IMR-90 (cell line): Measurements from ENCODE around the gene LCE5A. TPM values are rescaled to one million over a fixed set of nuclear protein-coding genes. Genes with fewer than 3 reads are reported as not detected.

ENCODE experiments used
- ATAC-seq: fragments of 200-7000 bp; cut with Tn5 transposase; 2 replicates; pipeline ENCODE4 v1.9.1; 2020; ENCODE audit warnings: low read depth, mild to moderate bottlenecking, moderate library complexity
- BruUV-seq: library from RNA; stranded (reverse); fragments of 400-500 nt; replicated peaks from 2 replicates; lab custom pipeline; 2021; lab: Mats Ljungman, UMichigan
- CTCF ChIA-PET: fragments of 300-600 bp; formaldehyde crosslinking; extraction: SDS; loops from one replicate; lab custom pipeline; 2021; ENCODE audit warnings: antibody characterized with exemption; lab: Yijun Ruan, JAX
- POLR2A ChIA-PET: fragments of 300-600 bp; sonication (Branson Sonifier 250); formaldehyde crosslinking; loops from one replicate; lab custom pipeline; 2022; ENCODE audit warnings: antibody characterized with exemption; ENCODE audit not compliant: unreplicated experiment; lab: Charles Lee
- DNase-seq: peaks from one replicate; pipeline ENCODE4 v3.0.0; 2013
- H2AFZ ChIP-seq: replicated peaks from 2 replicates; pipeline ENCODE3; 2013; ENCODE audit warnings: low read length, mild to moderate bottlenecking; ENCODE audit not compliant: poor library complexity
- H2AK5ac ChIP-seq: 2 replicates; pipeline ENCODE4 v1.6.1; 2013; ENCODE audit warnings: low read depth, low read length, inconsistent platforms
- H2AK9ac ChIP-seq: replicated peaks from 2 replicates; pipeline ENCODE3; 2013; ENCODE audit warnings: mild to moderate bottlenecking, low read depth, low read length, moderate library complexity; ENCODE audit not compliant: poor library complexity
- H2BK120ac ChIP-seq: 2 replicates; pipeline ENCODE4 v1.6.1; 2013; ENCODE audit warnings: low read depth, low read length, inconsistent platforms
- H2BK15ac ChIP-seq: 3 replicates; pipeline ENCODE4 v1.6.1; 2013; ENCODE audit warnings: low read depth, low read length, inconsistent platforms
- H2BK20ac ChIP-seq: 2 replicates; pipeline ENCODE4 v1.6.1; 2013; ENCODE audit warnings: low read depth, mild to moderate bottlenecking, inconsistent platforms, low read length, moderate library complexity
- H2BK5ac ChIP-seq: 2 replicates; pipeline ENCODE4 v1.6.1; 2013; ENCODE audit warnings: mild to moderate bottlenecking, low read depth, low read length, inconsistent platforms; ENCODE audit not compliant: poor library complexity, severe bottlenecking
- H3K14ac ChIP-seq: replicated peaks from 2 replicates; pipeline ENCODE4 v1.6.1; 2013; ENCODE audit warnings: low read depth, low read length, inconsistent platforms
- H3K18ac ChIP-seq: 2 replicates; pipeline ENCODE4 v1.6.1; 2013; ENCODE audit warnings: low read depth, low read length, control low read depth
- H3K23ac ChIP-seq: 2 replicates; pipeline ENCODE4 v1.6.1; 2013; ENCODE audit warnings: low read depth, low read length, inconsistent platforms
- H3K27ac ChIP-seq: 2 replicates; pipeline ENCODE4 v1.5.1; 2013; ENCODE audit warnings: mild to moderate bottlenecking, control low read depth, low read length; ENCODE audit not compliant: insufficient read depth
- H3K27me3 ChIP-seq: 2 replicates; pipeline ENCODE4 v1.6.1; 2013; ENCODE audit warnings: low read length; ENCODE audit not compliant: control insufficient read depth, insufficient read depth
- H3K36me3 ChIP-seq: 2 replicates; pipeline ENCODE4 v1.6.1; 2013; ENCODE audit warnings: low read length, mixed read lengths; ENCODE audit not compliant: control insufficient read depth, insufficient read depth
- H3K4ac ChIP-seq: 2 replicates; pipeline ENCODE4 v1.6.1; 2013; ENCODE audit warnings: low read depth, low read length, inconsistent platforms
- H3K4me1 ChIP-seq: 2 replicates; pipeline ENCODE4 v1.6.1; 2013; ENCODE audit warnings: low read length, mixed read lengths; ENCODE audit not compliant: control insufficient read depth, insufficient read depth
- H3K4me2 ChIP-seq: 2 replicates; pipeline ENCODE4 v1.6.1; 2013; ENCODE audit warnings: low read depth, mild to moderate bottlenecking, control low read depth, low read length, moderate library complexity
- H3K4me3 ChIP-seq: 2 replicates; pipeline ENCODE4 v1.5.1; 2013; ENCODE audit warnings: low read depth, mild to moderate bottlenecking, control low read depth, low read length, moderate library complexity; ENCODE audit not compliant: insufficient read depth
- H3K56ac ChIP-seq: 2 replicates; pipeline ENCODE4 v1.6.1; 2013; ENCODE audit warnings: low read length, inconsistent platforms; ENCODE audit not compliant: insufficient read depth; ENCODE audit errors: extremely low read depth
- H3K79me1 ChIP-seq, 2 experiments: 2 replicates each; pipeline ENCODE4 v1.6.1; 2013; ENCODE audit warnings: low read length in 2 of 2, inconsistent platforms in 1 of 2, low read depth in 1 of 2
- H3K9ac ChIP-seq: 2 replicates; pipeline ENCODE4 v1.6.1; 2013; ENCODE audit warnings: low read depth, low read length, control low read depth
- H3K9me1 ChIP-seq: 2 replicates; pipeline ENCODE4 v1.6.1; 2013; ENCODE audit warnings: low read length, inconsistent platforms; ENCODE audit not compliant: insufficient read depth
- H3K9me3 ChIP-seq: 2 replicates; pipeline ENCODE4 v1.6.1; 2013; ENCODE audit warnings: low read length; ENCODE audit not compliant: control insufficient read depth, insufficient read depth
- H4K20me1 ChIP-seq: 2 replicates; pipeline ENCODE4 v1.6.1; 2013; ENCODE audit warnings: low read length, inconsistent platforms; ENCODE audit not compliant: insufficient read depth
- H4K5ac ChIP-seq: 2 replicates; pipeline ENCODE4 v1.6.1; 2013; ENCODE audit warnings: mild to moderate bottlenecking, low read depth, low read length, control low read depth
- H4K8ac ChIP-seq, 2 experiments: 2 replicates each; pipeline ENCODE4 v1.6.1; 2013; ENCODE audit warnings: low read depth in 2 of 2, low read length in 2 of 2, control low read depth in 1 of 2, inconsistent platforms in 1 of 2
- H4K91ac ChIP-seq: 2 replicates; pipeline ENCODE4 v1.6.1; 2013; ENCODE audit warnings: low read depth, low read length, inconsistent platforms; ENCODE audit not compliant: insufficient read depth
- BHLHE40 ChIP-seq: fragments of 150-350 bp; IDR thresholded peaks from 2 replicates; pipeline ENCODE4 v1.6.1; 2016; ENCODE audit warnings: mild to moderate bottlenecking, low read depth, low read length
- CHD1 ChIP-seq: IDR thresholded peaks from 2 replicates; pipeline ENCODE4 v1.6.1; 2012; ENCODE audit warnings: low read depth, low read length, improper control_type of control experiment
- FOS ChIP-seq: fragments of 150-350 bp; IDR thresholded peaks from 2 replicates; pipeline ENCODE4 v1.6.1; 2016; ENCODE audit warnings: low read depth, low read length
- POLR2A ChIP-seq: IDR thresholded peaks from 2 replicates; pipeline ENCODE4 v1.6.1; 2012; ENCODE audit warnings: mild to moderate bottlenecking, low read depth, low read length
- RAD21 ChIP-seq: IDR thresholded peaks from 2 replicates; pipeline ENCODE4 v1.6.1; 2012; ENCODE audit warnings: low read length, improper control_type of control experiment
- RFX5 ChIP-seq: IDR thresholded peaks from 2 replicates; pipeline ENCODE4 v1.8.0; 2012; ENCODE audit warnings: low read depth, mild to moderate bottlenecking, low read length, moderate library complexity
- WGBS, 2 experiments: methylation state at CpG; one replicate each; pipeline versions ENCODE4 v1.1.5 to v1.1.7; 2013; ENCODE audit warnings: missing lambda C conversion rate in 2 of 2; ENCODE audit not compliant: insufficient read length in 1 of 2; ENCODE audit errors: extremely low coverage in 2 of 2; 5-methylcytosine and 5-hydroxymethylcytosine counted together
- dilution Hi-C: fragments of 300-500 bp; cut with HindIII; formaldehyde crosslinking; loops from one replicate; pipeline ENCODE4 v1.14.3; 2018; ENCODE audit warnings: low sequenced_read_pairs; ENCODE audit not compliant: unreplicated experiment
- in situ Hi-C: fragments of 300-500 bp; cut with MboI; formaldehyde crosslinking; loops from 3 replicates; pipeline ENCODE4 v1.14.3; 2019; ENCODE audit warnings: low sequenced_read_pairs, inconsistent platforms, mixed read lengths
- intact Hi-C: fragments of 100-400 bp; cut with micrococcal nuclease; formaldehyde crosslinking; loops from 2 replicates; pipeline ENCODE4 v1.10.0; 2022
- polyA plus RNA-seq, 3 experiments: library from polyadenylated mRNA; depleted of rRNA; stranded (reverse); fragments of >200 nt; gene quantifications; 2 replicates each; pipeline ENCODE4 v1.2.3, GENCODE V29; 2012; ENCODE audit warnings: low replicate concordance in 1 of 3
- total RNA-seq: library from RNA; depleted of rRNA; stranded (reverse); fragments of >200 nt; gene quantifications from 2 replicates; pipeline ENCODE4 v1.2.3, GENCODE V29; 2012
- TF ChIP-seq, protein P1 (sequence below): conservative IDR thresholded peaks from 2 replicates; pipeline ENCODE4 v1.5.1; 2012; ENCODE audit warnings: mild to moderate bottlenecking, low read depth, low read length, improper control_type of control experiment

LCE5A gene
- total and polyA plus RNA-seq, 2 of the 4 experiments (the other 2 are of a cell fraction): not detected

DNA sequence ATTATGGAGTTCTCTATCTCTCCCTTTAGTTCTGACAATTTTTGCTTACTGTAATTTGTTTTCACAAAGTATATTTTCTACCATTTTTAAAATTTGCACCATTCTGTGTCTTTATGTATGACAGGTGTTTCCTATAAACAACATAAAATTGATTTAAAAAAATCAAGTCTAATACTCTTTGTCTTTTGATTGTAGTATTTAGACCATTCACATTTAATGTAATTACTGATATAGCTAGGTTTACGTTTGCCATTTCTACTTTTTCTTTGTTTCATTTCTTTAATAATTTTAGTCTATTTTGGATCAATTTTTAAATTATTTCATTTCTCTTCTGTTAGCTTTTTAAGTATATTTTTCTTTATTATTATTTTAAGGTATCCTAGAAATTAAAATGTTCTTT, 44.4 kb upstream of the LCE5A start:
- Histone ChIP-seq H3K14ac (no peak overlapping the region), H2BK20ac (no peak overlapping the region), H3K4me2 (no peak overlapping the region), H4K5ac (no peak overlapping the region), H4K20me1 (no peaks in the 10 kb centered on the region), H3K9me1 (no peaks in the 10 kb centered on the region), H3K79me1 (no peaks in the 10 kb centered on the region), H3K4ac (no peak overlapping the region), H4K8ac (no peak overlapping the region), H2BK120ac (no peak overlapping the region), H4K91ac (no peak overlapping the region), H2AFZ (no peak overlapping the region), H3K27me3 (no peaks in the 10 kb centered on the region), H3K56ac (no peak overlapping the region), H3K4me1 (no peaks in the 10 kb centered on the region), H3K23ac (no peak overlapping the region), H3K27ac (no peak overlapping the region), H3K18ac (no peak overlapping the region), H3K9ac (no peak overlapping the region), H2BK15ac (no peak overlapping the region), H3K4me3 (no peak overlapping the region), H3K9me3 (no peaks in the 10 kb centered on the region), H2AK9ac (no peak overlapping the region), H2AK5ac (no peak overlapping the region), H2BK5ac (no peak overlapping the region), H3K36me3 (no peaks in the 10 kb centered on the region)
- BruUV-seq: no TSS peak
- ChIA-PET CTCF (no interaction called here), POLR2A (no interaction called here)
- intact Hi-C loops (no loop called here), in situ Hi-C loops (no loop called here), dilution Hi-C loops (no loop called here)
- ATAC-seq (no peak), DNase-seq (no peak)
- TF ChIP-seq, protein P1, sequence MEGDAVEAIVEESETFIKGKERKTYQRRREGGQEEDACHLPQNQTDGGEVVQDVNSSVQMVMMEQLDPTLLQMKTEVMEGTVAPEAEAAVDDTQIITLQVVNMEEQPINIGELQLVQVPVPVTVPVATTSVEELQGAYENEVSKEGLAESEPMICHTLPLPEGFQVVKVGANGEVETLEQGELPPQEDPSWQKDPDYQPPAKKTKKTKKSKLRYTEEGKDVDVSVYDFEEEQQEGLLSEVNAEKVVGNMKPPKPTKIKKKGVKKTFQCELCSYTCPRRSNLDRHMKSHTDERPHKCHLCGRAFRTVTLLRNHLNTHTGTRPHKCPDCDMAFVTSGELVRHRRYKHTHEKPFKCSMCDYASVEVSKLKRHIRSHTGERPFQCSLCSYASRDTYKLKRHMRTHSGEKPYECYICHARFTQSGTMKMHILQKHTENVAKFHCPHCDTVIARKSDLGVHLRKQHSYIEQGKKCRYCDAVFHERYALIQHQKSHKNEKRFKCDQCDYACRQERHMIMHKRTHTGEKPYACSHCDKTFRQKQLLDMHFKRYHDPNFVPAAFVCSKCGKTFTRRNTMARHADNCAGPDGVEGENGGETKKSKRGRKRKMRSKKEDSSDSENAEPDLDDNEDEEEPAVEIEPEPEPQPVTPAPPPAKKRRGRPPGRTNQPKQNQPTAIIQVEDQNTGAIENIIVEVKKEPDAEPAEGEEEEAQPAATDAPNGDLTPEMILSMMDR: no peak
- TF ChIP-seq POLR2A: no peak
- no peak for TF ChIP-seq RAD21
- no peak for TF ChIP-seq CHD1
- TF ChIP-seq BHLHE40: no peak
- no peak for TF ChIP-seq FOS
- no peak for TF ChIP-seq RFX5
- no CpG with 5 or more reads among the region's 1 CpG for WGBS, 2 experiments
